Mucosa of descending colon (tissue), 3 donors: ENCODE data around the gene C15orf61. TPM values are rescaled to one million over a fixed set of nuclear protein-coding genes. Genes with fewer than 3 reads are reported as not detected.

Experiments used
- ATAC-seq: fragments of 200-7000 bp; cut with Tn5 transposase; one replicate; pipeline ENCODE4 v1.9.1; 2020; ENCODE audit warnings: mild to moderate bottlenecking, moderate library complexity
- DNase-seq, 3 donors: peaks; one replicate each; pipeline ENCODE4 v3.0.0-alpha.2; 2020
- H3K36me3 ChIP-seq: fragments of 200-600 bp; one replicate; pipeline ENCODE4 v1.8.0; 2021; ENCODE audit warnings: low read depth, mild to moderate bottlenecking
- H3K4me1 ChIP-seq: fragments of 200-600 bp; one replicate; pipeline ENCODE4 v1.8.0; 2021; ENCODE audit warnings: low read depth, mild to moderate bottlenecking
- H3K4me3 ChIP-seq: fragments of 200-600 bp; one replicate; pipeline ENCODE4 v1.8.0; 2021; ENCODE audit warnings: mild to moderate bottlenecking
- H3K9me3 ChIP-seq: fragments of 200-600 bp; one replicate; pipeline ENCODE4 v1.8.0; 2021; ENCODE audit warnings: mild to moderate bottlenecking
- CTCF ChIP-seq: fragments of 200-600 bp; IDR thresholded peaks from one replicate; pipeline ENCODE4 v1.8.0; 2022; ENCODE audit warnings: antibody characterized with exemption, mild to moderate bottlenecking
- intact Hi-C, 2 donors: fragments of 100-400 bp; cut with DNase I in 1 of 2; cut with micrococcal nuclease in 1 of 2; formaldehyde crosslinking; loops; one replicate each; pipeline versions ENCODE4 v1.11.0 to v1.11.1; 2022; cut with DNase I, micrococcal nuclease
- total RNA-seq, 3 donors: library from RNA; stranded (reverse); fragmentation: NEBNext Ultra II Directional in 2 of 3; extraction: Animal tissue kit (Norgen Biotek cat#: 25700) in 2 of 3; gene quantifications; one replicate each; pipeline versions ENCODE4 v1.2.1 to v1.2.4, GENCODE V29; 2021 to 2023
- donor health status: DM: no; HTN: no; CAD: no; lungs with moderate emphysema.
- donor health status: DM: no; HTN: no; CAD: no.
- donor health status: DM: no; HTN: yes; CAD: no.

Gene C15orf61
- total RNA-seq, 3 donors from 2014 or later, result 5.4 to 6.2 (median 6.0) TPM

- intact Hi-C loops, result no loop called here
- H3K4me3 ChIP-seq, result no peak overlapping the region
- DNase-seq (no peak), ATAC-seq (no peak)
- peaks cover 37% of the 10 kb centered on the region for H3K4me1 ChIP-seq
- no peaks in the 10 kb centered on the region for H3K9me3 ChIP-seq
- TF ChIP-seq CTCF, result no peak
- no peaks in the 10 kb centered on the region for H3K36me3 ChIP-seq
Measured at GRCh38 chr15:67547836-67548235, 26.9 kb downstream of the C15orf61 start.

GRCh38 chr15:67548236-67548852 lies 27.4 kb downstream of the C15orf61 start:
- Histone ChIP-seq H3K4me3 (no peak overlapping the region), H3K4me1 (peaks cover 35% of the 10 kb centered on the region), H3K9me3 (no peaks in the 10 kb centered on the region), H3K36me3 (no peaks in the 10 kb centered on the region)
- no peak for DNase-seq
- TF ChIP-seq CTCF, result no peak
- intact Hi-C loops, result no loop called here
- no peak for ATAC-seq

- intact Hi-C loops, result no loop called here
- Histone ChIP-seq H3K4me3 (no peak overlapping the region), H3K4me1 (peaks cover 28% of the 10 kb centered on the region), H3K9me3 (no peaks in the 10 kb centered on the region), H3K36me3 (no peaks in the 10 kb centered on the region)
- TF ChIP-seq CTCF, result no peak
- ATAC-seq (peak; percentile 78), DNase-seq (peak in 2 of 3 donors; percentile 53 to 55)
Measured at GRCh38 chr15:67548862-67549651, 28.1 kb downstream of the C15orf61 start.

GRCh38 chr15:67549736-67550135 lies 28.8 kb downstream of the C15orf61 start:
- Histone ChIP-seq H3K9me3 (no peaks in the 10 kb centered on the region), H3K4me1 (peaks cover 25% of the 10 kb centered on the region), H3K36me3 (no peaks in the 10 kb centered on the region), H3K4me3 (no peak overlapping the region)
- intact Hi-C loops, result no loop called here
- peak; percentile 15 for ATAC-seq
- DNase-seq, result no peak
- TF ChIP-seq CTCF, result no peak

GRCh38 chr15:67550522-67550921 lies 29.6 kb downstream of the C15orf61 start:
- Histone ChIP-seq H3K4me3 (no peak overlapping the region), H3K36me3 (no peaks in the 10 kb centered on the region), H3K9me3 (no peaks in the 10 kb centered on the region), H3K4me1 (peaks cover 25% of the 10 kb centered on the region)
- peak; percentile 47 for ATAC-seq
- intact Hi-C loops, result no loop called here
- no peak for DNase-seq
- no peak for TF ChIP-seq CTCF
